Stimulated activated CD8-positive, alpha-beta memory T cell treated with anti-CD3 and anti-CD28 coated beads, Interleukin-7, amount 100 ng/mL, for 48 hours (primary cell): Measurements from ENCODE around the gene MOXD1.

Experiments used
- DNase-seq, 2 donors: peaks; one replicate each; pipeline ENCODE4 v3.0.0-alpha.2; 2020; ENCODE audit warnings: low read depth in 1 of 2; ENCODE audit errors: extremely low read depth in 1 of 2

The MOXD1 gene

DNA sequence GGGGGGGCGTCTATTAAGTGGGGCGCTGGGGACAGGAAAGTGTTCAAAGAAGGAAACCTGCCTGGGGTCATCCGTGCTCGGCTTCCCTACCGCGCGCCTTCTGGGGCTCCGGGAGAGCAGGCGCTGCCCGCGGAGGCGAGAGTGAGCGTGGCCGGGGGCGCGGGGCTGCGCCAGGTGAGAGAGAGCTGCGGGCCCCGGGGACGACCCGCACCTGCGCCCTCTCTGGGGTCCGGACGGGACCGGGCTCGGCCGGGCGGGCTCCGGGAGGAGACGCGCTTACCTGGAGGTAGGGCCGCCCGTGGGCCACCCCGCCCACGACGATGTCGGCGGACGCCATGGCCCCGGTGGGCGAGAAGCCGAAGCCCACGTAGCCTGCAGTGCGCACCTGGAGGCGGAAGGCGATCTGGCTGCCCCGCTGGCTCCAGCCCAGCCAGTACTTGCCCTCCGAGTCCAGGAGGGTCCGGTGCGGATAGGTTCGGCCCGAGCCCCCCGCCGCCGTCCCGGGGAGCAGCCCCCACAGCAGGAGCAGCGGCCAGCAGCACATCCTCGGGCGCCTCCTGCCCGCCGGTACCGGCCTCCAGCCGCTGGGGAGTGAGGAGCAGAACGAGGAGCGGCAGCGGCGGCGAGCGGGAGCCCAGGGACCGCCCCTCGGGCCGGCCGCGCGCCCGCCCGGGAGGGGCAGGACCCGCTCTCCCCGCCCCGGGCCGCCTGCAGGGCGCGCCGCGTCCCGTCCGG is at the start of gene MOXD1:
TSS of gene MOXD1 (minus strand) at position 593 of the 735 bp plus-strand sequence. CDS start at position 544, 49 bp downstream.
- no peak for DNase-seq

- DNase-seq, result no peak
Observed at GRCh38 chr6:132446855-132447241, 45.6 kb upstream of the MOXD1 start.

DNA sequence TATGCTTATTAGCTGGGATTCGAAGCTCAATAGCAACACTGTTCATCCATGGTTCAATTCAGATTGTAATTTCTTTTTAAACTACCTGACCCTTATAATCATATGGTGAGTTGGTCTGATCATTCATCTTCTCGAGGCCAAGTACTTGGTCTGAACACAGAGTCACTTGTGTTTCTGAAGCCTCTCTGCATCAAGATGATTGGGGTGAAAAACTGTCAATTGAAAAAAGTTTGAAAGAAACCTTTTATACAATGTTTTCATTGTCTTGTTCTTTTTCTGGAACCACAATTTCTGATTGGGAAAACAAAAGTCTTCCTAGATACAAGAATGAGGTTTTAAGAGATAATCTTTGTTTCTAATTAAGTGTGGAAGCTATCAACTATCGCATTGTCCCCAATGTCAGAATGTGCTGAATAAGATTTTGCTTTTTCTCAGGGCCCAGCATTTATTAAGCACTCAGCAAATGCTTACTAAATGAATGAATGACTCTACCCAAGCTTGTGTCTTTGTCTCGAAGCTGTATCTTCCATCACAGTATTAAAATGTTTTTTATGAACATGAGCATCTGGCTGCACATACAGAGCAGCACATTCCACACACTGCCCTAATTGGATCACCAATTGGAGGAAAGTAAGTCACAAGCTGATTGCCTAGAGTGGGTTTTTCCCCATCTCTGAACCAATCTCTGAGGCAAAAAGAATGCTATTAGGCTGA is 45.0 kb upstream of the MOXD1 start:
- no peak for DNase-seq

GRCh38 chr6:132445201-132445951 is 44.1 kb upstream of the MOXD1 start:
- DNase-seq, result no peak

- DNase-seq, result no peak
Observed at GRCh38 chr6:132443206-132443605, 41.9 kb upstream of the MOXD1 start.

DNA sequence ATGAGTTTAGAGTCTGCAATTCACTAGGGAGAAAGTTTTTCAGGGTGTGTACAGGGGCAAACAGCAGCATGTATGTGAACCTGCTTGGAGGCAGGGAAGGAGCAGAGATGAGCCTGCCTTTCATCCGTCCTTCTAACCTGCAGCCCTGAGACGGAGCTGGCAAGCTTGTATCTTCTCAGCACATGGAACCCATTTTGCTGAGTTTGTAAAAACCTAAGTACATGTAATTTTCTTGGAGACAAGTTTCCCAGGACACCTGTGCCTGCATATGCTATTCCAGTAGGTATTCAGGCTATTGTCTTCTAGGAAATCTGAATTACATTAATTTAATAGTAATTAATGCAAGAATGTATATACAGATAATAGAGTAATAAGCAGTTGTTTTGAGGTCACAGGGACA is 28.8 kb upstream of the MOXD1 start:
- DNase-seq, result no peak

GRCh38 chr6:132425176-132425575 is 23.9 kb upstream of the MOXD1 start:
- DNase-seq, result no peak

- no peak for DNase-seq
Observed at GRCh38 chr6:132423839-132424238, 22.6 kb upstream of the MOXD1 start.

GRCh38 chr6:132418235-132418965 is 17.1 kb upstream of the MOXD1 start:
- DNase-seq, result no peak

DNA sequence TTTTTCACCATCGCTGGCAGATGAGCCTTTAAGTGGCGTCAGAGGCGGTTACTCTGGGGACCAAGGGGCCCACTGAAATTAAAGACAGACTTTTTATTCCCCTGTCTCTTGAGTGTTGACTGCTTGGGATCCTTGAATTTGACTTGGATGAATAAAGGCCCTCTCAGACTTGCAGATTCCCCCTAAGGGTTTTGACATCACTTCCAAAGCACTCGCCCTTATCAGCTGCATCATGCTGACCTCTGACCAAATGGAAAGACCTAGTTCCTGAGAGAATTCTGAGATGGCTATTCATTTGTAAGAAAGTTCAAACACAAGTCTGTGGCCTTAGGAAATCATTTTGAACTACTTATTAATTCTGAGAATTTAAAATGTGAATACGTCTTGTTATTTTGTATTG is 13.5 kb upstream of the MOXD1 start:
- DNase-seq, result no peak

- DNase-seq, result no peak
Observed at GRCh38 chr6:132414322-132414721, 13.0 kb upstream of the MOXD1 start.

DNA sequence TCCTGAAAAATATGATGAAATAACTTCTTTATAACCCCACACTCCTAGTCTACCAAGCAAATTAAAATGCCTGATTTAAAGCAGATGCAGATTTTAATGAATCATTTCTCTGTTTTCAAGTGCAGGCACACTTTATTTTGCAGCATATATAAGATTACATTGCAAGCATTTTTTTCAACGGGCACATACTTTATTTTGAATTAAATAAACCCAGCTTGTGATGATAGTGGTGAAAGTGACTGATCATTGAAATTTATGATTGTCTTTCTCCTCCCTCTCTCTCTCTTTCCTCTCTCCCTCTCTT is 12.2 kb upstream of the MOXD1 start:
- DNase-seq, result no peak

DNA sequence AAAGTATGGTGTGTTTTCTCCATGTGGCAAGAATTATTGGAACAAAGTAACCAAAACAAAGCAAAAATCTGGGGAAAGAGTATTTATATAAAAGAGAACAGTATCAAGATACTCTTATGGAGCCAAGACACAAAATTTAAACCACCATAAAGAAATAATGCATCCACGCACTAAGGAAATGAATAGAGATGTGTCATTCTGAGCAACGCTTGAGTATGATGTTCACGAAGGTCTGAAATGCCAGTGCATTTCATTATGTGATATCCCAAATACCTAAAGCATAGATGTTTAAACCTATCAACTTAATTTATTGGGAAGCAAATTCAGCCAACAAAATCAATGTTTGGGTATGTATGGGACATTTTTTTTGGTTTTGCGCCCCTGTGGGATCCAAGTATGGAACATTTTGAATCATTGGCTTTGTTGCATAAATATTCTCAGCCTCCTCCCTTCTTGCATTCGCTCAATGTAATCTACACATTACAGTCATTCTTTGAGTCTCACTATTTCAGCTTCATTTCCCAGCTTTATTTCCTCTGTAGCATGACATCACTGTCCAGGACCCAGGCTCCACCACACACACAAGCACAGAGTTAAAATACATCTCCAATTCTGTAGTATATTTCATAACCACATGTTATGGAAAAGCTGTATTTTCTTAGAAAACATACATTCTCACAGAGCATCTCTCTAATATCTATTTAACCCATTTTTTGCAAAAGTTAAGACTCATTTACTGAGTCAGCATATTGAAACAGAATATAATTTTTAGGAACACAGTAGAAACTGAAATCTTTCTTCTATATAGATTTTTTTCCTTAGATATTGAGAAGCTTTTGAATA is 11.6 kb upstream of the MOXD1 start:
- DNase-seq, result no peak

DNA sequence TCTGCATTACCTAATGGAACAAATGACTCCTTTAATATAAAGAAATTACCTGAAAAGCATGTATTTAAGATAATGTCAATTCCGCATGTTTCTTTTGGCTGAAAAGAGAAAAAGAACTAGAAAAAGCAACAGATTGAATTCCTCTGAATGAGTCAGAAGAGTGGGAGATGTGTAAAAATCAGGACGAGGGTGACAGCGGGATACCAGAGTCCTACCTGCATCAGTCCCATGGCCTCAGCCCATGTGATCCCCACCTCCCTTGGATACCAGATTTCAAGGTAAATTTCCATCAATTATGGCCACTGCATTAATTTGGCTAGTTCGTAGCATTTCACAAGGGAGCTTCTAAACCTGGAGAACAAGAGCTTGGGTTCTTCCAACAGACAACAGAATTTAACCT is 10.0 kb upstream of the MOXD1 start:
- DNase-seq, result no peak

DNA sequence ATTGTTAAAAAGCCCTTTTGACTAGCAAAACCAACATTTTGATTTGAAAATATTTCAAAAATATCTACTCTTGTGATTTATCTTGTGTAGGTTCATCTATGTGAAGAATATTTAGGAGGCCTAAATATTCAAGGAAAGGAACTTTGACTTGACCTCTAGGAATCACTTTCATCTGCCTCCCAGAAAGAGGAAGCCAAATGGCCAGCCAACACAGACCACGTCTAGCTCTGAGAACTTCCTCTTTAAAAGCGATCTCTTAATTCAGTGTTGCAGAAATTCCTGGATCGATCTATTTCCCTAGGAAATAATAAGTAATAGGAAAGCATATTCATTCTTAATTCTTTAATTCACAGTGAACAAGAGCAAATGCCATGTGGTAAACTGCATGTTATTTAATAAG is 9.6 kb upstream of the MOXD1 start:
- DNase-seq, result no peak

DNA sequence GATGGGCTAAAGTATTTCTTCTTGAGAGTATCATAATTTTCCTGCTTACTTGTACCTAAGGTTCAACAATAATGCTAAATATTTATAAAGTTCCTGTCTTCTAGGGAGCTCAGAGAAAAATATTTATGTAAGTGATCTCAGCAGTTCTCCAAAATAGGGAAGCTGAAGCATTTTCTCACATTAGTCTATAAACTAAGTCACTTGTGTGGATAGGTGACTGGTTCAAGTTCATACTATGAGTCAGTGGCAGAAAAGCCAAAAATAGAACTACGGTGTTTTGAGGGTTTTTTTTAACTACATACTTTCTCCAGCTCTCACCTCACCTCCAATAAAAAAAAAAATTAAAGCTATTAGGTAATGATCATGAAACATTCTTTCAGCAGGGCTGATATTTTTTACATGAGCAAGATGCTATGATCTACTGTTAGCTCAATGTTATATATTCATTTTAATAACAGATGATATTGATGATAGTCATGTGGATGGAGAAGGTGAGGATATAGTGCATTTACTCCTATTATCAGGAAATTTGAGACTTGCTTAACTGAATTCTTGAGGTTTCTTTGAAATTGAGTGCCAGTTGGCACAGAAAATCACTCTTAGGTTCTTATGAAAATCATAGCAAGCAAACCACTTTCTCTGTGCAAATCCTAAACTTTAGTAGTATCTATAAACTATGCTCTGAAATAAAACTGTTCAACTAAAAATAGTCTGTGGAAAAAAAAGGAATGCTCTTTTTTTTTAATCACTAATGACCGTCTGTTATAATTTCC is 4.1 kb upstream of the MOXD1 start:
- no peak for DNase-seq

DNA sequence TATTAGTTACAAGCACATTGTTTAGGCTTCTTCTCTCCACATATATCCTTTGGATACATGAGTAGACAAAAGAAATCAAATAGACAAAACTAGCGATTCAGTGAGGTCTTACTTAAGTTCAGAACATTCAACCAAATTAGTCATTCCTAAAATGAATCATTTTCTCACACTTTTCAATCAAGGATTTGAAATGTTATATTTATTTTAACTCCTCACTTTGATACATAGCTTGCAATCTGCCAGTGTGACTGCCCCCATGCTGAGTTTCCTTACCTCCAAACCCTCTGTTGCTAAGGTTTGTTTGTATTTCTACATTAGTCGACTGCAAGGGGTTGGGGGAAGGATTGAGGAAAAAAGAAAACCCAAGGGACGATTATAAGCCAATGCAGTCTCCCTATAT is 3.5 kb upstream of the MOXD1 start:
- DNase-seq, result no peak

DNA sequence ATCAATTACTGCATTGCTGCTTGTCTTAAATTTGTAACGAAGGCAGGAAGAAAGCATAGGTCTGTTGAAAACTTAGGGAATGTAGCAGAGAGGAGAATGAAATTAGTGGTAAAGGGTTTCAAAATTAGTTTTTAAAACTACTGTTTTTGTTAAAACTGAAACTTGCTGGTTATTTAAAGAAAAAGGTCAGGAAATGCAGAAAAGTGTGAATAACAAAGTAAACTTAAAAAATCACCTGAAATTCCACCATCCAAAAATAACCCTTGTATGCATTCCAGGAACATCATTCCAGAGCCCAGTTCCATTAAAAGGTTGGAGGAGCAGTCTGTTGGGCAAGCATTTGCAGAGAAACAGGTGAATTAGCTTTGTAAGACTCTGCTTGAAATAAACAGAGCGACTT is 3.1 kb upstream of the MOXD1 start:
- DNase-seq, result no peak

DNA sequence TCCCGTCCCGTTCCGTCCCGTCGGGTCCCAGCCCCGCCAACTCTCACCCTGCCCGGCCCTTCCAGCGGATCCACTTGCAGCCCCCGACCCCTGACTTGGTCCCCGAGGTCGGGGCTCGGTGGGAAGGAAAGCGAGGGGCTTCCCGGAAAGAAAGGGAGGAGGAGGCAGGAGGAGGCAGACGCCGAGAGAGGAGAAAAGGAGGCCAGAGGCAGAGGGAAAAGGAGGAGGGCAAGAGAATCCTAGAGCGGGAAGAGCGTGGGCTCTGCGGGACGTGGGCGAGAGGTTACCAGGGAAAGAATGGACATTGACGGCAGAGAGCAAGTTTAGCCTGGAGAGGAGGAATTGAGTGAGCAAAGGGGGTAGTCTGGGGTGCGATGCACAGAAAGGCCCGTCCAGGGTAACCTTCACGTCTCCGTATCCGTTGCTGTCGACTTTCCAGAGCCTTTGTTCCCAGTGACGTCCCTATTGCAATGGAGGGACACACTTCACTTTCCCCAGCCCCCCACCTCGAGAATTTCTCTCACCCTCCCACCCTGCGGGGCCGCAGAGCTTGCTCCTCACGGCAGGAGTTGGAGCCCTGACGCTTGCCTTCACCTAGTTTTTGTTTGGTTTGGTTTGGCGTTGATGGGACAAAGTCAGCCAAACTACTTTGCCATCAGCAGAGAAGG is 477 bp upstream of the MOXD1 start:
- no peak for DNase-seq
